Measurements from ENCODE around the gene MYO1E. TPM values are rescaled to one million over a fixed set of nuclear protein-coding genes. Genes with fewer than 3 reads are reported as not detected.
"Not testable (repeated sequence)": the region's sequence is repeated elsewhere in the genome, so short reads cannot be mapped to it uniquely, and the experiment has no call there.

MYO1E gene
- total RNA-seq, 2 experiments from 2014 or later, result 73.9 to 79.1 TPM

GRCh38 chr15:59162080-59162479, 210.6 kb downstream of the MYO1E start:
- H3K36me3 Mint-ChIP-seq, result peaks cover 39% of the 10 kb centered on the region
- H3K4me1 Mint-ChIP-seq; DNase-seq; H3K9me3 Mint-ChIP-seq; H3K27me3 Mint-ChIP-seq; ATAC-seq (ENCODE audit: low read depth); POLR2A ChIA-PET; H3K27ac Mint-ChIP-seq; H3K4me3 Mint-ChIP-seq: not testable (repeated sequence)

DNA sequence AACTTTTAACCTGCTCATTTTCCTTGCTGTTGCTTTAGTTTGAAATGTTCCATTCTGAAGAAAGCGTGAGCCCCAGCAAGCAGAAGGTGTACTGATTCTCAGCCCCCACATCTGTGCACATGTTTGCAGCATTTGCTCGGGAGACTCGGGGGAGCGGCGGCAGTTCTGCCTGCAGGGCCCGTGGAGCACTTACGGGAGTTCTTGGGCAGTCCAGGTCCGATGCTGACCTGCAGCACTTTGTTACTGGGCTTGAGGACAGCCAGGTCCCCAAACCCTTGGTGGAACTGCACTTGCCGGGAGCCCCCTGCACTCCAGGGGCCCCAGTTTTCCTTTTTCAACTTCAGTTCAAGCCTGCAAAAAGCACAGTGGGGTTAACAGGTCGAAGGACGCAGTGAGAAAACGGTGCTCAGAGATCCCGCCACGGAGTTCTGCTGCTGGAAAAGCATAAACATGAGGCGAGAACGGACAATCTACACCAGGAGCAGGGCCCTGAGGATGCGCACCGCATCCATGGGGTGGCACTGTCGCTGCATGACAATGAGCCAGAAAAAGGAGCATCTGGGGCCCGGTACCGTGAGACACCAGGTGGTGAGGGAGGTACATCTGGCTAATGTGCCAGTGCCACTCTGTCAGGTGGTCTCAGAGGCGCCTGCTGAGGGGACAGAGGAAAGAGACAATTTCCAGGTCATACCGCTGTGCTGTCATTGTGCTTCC, 211.6 kb downstream of the MYO1E start:
- Mint-ChIP-seq H3K9me3 (no peaks in the 10 kb centered on the region), H3K4me1 (peaks cover 3% of the 10 kb centered on the region)

GRCh38 chr15:59159210-59159609, 213.5 kb downstream of the MYO1E start:
- peaks cover 30% of the 10 kb centered on the region for H3K36me3 Mint-ChIP-seq
- DNase-seq (no peak), ATAC-seq (ENCODE audit: low read depth) (no peak)
- H3K4me1 Mint-ChIP-seq, result no peaks in the 10 kb centered on the region
- no peak overlapping the region for H3K27ac Mint-ChIP-seq
- POLR2A ChIA-PET, result no interaction called here
- H3K9me3 Mint-ChIP-seq, result no peaks in the 10 kb centered on the region
- no peaks in the 10 kb centered on the region for H3K27me3 Mint-ChIP-seq
- no peak overlapping the region for H3K4me3 Mint-ChIP-seq

More for the DNA sequence above, 211.6 kb downstream of the MYO1E start:
- H3K27me3 Mint-ChIP-seq, result no peaks in the 10 kb centered on the region
- no peak for ATAC-seq (ENCODE audit: low read depth)
- no peak overlapping the region for H3K27ac Mint-ChIP-seq
- POLR2A ChIA-PET, result no interaction called here
- peaks cover 40% of the 10 kb centered on the region for H3K36me3 Mint-ChIP-seq
- H3K4me3 Mint-ChIP-seq, result no peak overlapping the region
- no peak for DNase-seq

- POLR2A ChIA-PET, result no interaction called here
- Mint-ChIP-seq H3K4me1 (no peaks in the 10 kb centered on the region), H3K27ac (peak overlapping the region; percentile 28), H3K9me3 (no peaks in the 10 kb centered on the region), H3K36me3 (peaks cover 27% of the 10 kb centered on the region), H3K4me3 (no peak overlapping the region), H3K27me3 (no peaks in the 10 kb centered on the region)
- ATAC-seq (ENCODE audit: low read depth) (no peak), DNase-seq (no peak)
These were observed 214.0 kb downstream of the MYO1E start for GRCh38 chr15:59158701-59159034.

GRCh38 chr15:59157840-59158700, 214.6 kb downstream of the MYO1E start:
- DNase-seq, result no peak
- POLR2A ChIA-PET, result no interaction called here
- no peaks in the 10 kb centered on the region for H3K27me3 Mint-ChIP-seq
- H3K4me3 Mint-ChIP-seq, result no peak overlapping the region
- H3K36me3 Mint-ChIP-seq, result peaks cover 30% of the 10 kb centered on the region
- no peak overlapping the region for H3K27ac Mint-ChIP-seq
- ATAC-seq (ENCODE audit: low read depth), result no peak
- no peaks in the 10 kb centered on the region for H3K4me1 Mint-ChIP-seq
- no peaks in the 10 kb centered on the region for H3K9me3 Mint-ChIP-seq

DNA sequence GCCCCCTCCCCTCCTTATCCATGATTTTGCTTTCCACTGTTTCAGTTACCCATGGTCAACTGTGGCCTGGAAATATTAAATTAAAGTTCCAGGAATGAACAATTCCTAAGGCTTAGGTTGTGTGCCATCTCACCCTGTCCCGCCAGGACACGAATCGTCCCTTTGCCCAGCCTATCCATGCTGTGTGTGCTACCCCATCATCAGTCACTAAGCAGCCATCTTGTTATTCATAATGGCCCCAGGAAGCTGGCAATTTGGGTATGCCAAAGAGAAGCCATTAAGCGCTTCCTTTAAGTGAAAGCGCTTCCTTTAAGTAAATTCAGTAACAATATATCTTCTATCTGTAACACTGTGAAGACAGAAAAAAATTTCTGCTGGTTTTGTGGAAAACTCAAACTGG, 215.3 kb downstream of the MYO1E start:
- no peak overlapping the region for H3K4me3 Mint-ChIP-seq
- no peak overlapping the region for H3K27ac Mint-ChIP-seq
- ATAC-seq (ENCODE audit: low read depth), result no peak
- no peak for DNase-seq
- POLR2A ChIA-PET, result no interaction called here
- no peaks in the 10 kb centered on the region for H3K27me3 Mint-ChIP-seq
- no peaks in the 10 kb centered on the region for H3K4me1 Mint-ChIP-seq
- H3K9me3 Mint-ChIP-seq, result no peaks in the 10 kb centered on the region
- H3K36me3 Mint-ChIP-seq, result peaks cover 31% of the 10 kb centered on the region

DNA sequence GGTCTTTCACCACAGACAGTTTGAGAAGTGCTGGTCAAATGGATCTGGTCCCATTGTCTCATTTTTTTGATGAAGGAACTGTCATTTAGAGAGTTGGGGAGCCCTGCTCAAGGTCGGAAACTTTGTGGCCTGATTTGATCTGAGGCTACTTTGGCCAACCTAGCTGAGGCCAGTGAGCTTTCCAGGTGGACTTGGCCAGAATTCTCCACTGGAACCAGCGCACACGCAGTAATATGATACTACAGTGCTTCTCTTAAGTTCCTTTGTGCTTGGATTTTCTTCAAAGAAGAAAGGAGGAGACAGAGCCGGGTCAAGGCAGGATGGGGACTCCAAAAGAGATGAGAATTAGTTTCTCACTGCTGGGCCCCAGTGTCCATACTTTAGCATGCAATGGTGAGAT, 217.2 kb downstream of the MYO1E start:
- peaks cover 40% of the 10 kb centered on the region for H3K36me3 Mint-ChIP-seq
- POLR2A ChIA-PET, result no interaction called here
- H3K4me1 Mint-ChIP-seq, result no peaks in the 10 kb centered on the region
- H3K27ac Mint-ChIP-seq, result no peak overlapping the region
- no peaks in the 10 kb centered on the region for H3K9me3 Mint-ChIP-seq
- ATAC-seq (ENCODE audit: low read depth) (no peak), DNase-seq (no peak)
- H3K27me3 Mint-ChIP-seq, result no peaks in the 10 kb centered on the region
- H3K4me3 Mint-ChIP-seq, result no peak overlapping the region

- no peak for ATAC-seq (ENCODE audit: low read depth)
- no peaks in the 10 kb centered on the region for H3K4me1 Mint-ChIP-seq
- H3K27ac Mint-ChIP-seq, result no peak overlapping the region
- DNase-seq, result no peak
- H3K27me3 Mint-ChIP-seq, result no peaks in the 10 kb centered on the region
- no peak overlapping the region for H3K4me3 Mint-ChIP-seq
- H3K9me3 Mint-ChIP-seq, result no peaks in the 10 kb centered on the region
- peaks cover 44% of the 10 kb centered on the region for H3K36me3 Mint-ChIP-seq
- POLR2A ChIA-PET, result no interaction called here
These were observed 218.4 kb downstream of the MYO1E start for GRCh38 chr15:59154243-59154642.

DNA sequence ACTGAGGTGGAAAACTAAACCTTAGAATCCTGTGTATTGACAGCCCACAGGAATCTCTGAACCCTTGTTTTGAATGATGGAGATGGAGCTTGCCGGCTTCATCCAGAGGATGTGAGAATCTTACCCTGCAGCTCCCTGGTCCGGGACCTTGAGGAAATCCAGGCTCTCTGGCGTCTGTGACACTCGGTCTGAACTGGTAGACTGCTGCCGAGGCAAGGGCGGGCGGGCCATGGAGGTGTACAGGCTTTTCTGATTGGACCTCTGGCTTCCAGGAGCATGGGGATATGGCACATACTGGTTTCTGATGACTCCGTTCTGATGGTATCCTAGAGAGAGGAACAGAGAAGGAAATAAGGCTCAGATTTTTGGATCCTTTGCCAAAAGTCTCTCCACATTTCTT, 219.2 kb downstream of the MYO1E start:
- no peak overlapping the region for H3K4me3 Mint-ChIP-seq
- no peaks in the 10 kb centered on the region for H3K9me3 Mint-ChIP-seq
- no peaks in the 10 kb centered on the region for H3K4me1 Mint-ChIP-seq
- peaks cover 42% of the 10 kb centered on the region for H3K36me3 Mint-ChIP-seq
- ATAC-seq (ENCODE audit: low read depth) (no peak), DNase-seq (no peak)
- no peak overlapping the region for H3K27ac Mint-ChIP-seq
- POLR2A ChIA-PET, result no interaction called here
- H3K27me3 Mint-ChIP-seq, result no peaks in the 10 kb centered on the region

GRCh38 chr15:59152694-59153450, 219.8 kb downstream of the MYO1E start:
- DNase-seq, result no peak
- H3K36me3 Mint-ChIP-seq, result peaks cover 43% of the 10 kb centered on the region
- no peak for ATAC-seq (ENCODE audit: low read depth)
- H3K4me3 Mint-ChIP-seq, result no peak overlapping the region
- no peak overlapping the region for H3K27ac Mint-ChIP-seq
- POLR2A ChIA-PET, result no interaction called here
- no peaks in the 10 kb centered on the region for H3K4me1 Mint-ChIP-seq
- no peaks in the 10 kb centered on the region for H3K9me3 Mint-ChIP-seq
- H3K27me3 Mint-ChIP-seq, result no peaks in the 10 kb centered on the region

DNA sequence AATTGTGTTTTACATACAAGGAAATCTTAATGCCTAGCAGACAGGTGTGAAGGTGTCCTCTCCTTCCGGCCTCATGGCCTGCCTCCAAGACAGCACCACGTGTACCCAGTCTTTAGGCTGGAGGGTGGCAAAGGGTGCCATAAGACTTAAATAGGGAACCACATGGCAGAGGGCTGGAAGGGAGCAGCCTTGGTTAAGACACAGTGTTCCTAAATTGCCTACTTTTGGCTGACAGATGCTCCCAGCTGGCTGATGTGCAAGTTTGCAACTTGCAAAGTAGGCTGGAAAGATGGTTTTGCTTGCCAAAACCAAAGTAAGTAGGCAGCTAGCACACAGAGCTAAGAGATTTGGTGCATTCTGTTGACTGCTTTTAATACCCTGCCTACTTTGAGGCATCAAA, 222.5 kb downstream of the MYO1E start:
- Mint-ChIP-seq H3K9me3 (no peaks in the 10 kb centered on the region), H3K4me1 (no peaks in the 10 kb centered on the region), H3K27ac (no peak overlapping the region), H3K36me3 (peaks cover 38% of the 10 kb centered on the region), H3K27me3 (no peaks in the 10 kb centered on the region), H3K4me3 (no peak overlapping the region)
- DNase-seq, result no peak
- POLR2A ChIA-PET, result interaction anchor here (0.7 kb wide), 1 partner anchor 271 kb away, joined by 4 read pairs; no protein-coding TSS in a partner anchor
- no peak for ATAC-seq (ENCODE audit: low read depth)

DNA sequence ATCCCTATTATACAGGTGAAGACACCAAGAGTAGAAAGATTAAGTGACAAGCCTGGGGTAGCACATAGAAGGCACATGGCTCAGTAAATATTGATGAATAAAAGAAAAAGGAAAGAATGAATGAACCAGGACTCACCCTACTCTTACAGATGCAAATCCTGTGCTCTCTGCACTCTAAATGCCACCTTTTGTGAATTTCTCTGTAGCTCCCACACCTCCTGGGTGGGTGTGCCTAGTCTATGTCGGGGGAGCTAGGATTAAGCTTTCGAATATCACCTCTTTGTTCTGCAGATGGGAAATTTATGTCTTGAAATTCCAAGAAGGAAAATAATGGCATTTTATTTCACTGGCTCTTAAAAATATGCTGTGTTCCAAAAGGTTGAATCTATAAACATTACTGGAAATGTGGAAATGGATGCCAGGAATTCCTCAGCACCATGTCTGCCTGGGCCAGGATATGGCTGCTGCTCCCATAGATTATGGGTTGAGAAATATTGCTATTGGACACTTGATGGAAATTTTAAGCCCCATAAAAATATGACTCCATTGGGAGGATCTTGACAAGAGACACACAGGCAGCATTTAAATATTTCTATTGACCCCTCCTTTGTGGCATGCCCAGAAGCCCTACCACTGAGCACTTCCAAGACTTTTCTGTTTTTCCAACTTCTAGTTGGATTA, 224.4 kb downstream of the MYO1E start:
- Mint-ChIP-seq H3K4me3 (no peak overlapping the region), H3K36me3 (peaks cover 33% of the 10 kb centered on the region), H3K9me3 (no peaks in the 10 kb centered on the region), H3K27me3 (no peaks in the 10 kb centered on the region), H3K4me1 (no peaks in the 10 kb centered on the region), H3K27ac (no peak overlapping the region)
- POLR2A ChIA-PET, result no interaction called here
- no peak for ATAC-seq (ENCODE audit: low read depth)
- no peak for DNase-seq

DNA sequence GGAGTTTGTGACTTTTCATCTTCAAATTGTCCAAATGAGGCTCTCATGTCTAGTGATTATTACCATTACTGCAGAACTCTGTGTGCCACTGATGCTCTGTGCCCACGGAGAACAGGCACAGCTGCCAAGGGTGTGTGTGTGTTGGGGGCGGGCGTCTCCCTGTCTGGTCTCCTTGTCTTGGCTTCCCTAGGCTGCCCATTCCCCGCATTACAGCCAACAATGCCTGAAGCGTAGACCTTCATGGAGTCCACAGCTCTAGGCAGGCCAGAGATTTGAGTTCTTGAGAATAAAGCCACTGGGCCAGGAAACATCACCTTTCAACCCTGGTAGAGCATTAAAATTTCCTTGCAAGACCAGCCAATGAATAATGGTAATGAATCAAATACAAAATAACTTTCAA, 225.0 kb downstream of the MYO1E start:
- ATAC-seq (ENCODE audit: low read depth), result no peak
- POLR2A ChIA-PET, result no interaction called here
- H3K27ac Mint-ChIP-seq, result no peak overlapping the region

More for the DNA sequence above, 225.0 kb downstream of the MYO1E start:
- Mint-ChIP-seq H3K9me3 (no peaks in the 10 kb centered on the region), H3K4me3 (no peak overlapping the region), H3K27me3 (no peaks in the 10 kb centered on the region), H3K36me3 (peaks cover 29% of the 10 kb centered on the region), H3K4me1 (no peaks in the 10 kb centered on the region)
- DNase-seq, result no peak

Data from activated naive CD8-positive, alpha-beta T cell treated with anti-CD3 and anti-CD28 coated beads, Interleukin-2, amount 10 ng/mL, durations not matched to agents 7 days and 5 days (primary cell).